HCT116 (cell line): ENCODE data around the gene TRDMT1. TPM values are rescaled to one million over a fixed set of nuclear protein-coding genes. Genes with fewer than 3 reads are reported as not detected.
A peak's percentile ranks its signal among the peaks of the same experiment; 100 is the strongest.

Experiments
- ATAC-seq: fragments of 200-7000 bp; cut with Tn5 transposase; 2 replicates; pipeline ENCODE4 v1.9.1; 2020; ENCODE audit warnings: mild to moderate bottlenecking, moderate library complexity
- BruUV-seq: library from RNA; stranded (reverse); fragments of 400-500 nt; replicated peaks from 2 replicates; lab custom pipeline; 2021; lab: Mats Ljungman, UMichigan
- CTCF ChIA-PET: fragments of 300-600 bp; sonication (Branson Sonifier 250); formaldehyde crosslinking; loops from one replicate; lab custom pipeline; 2021; ENCODE audit warnings: antibody characterized with exemption; lab: Charles Lee
- POLR2A ChIA-PET: fragments of 300-600, 350-600 bp; sonication (Branson Sonifier 250); formaldehyde crosslinking; loops from one replicate; lab custom pipeline; 2021; ENCODE audit warnings: antibody characterized with exemption; lab: Charles Lee
- RAD21 ChIA-PET, 2 experiments: fragments of 300-600 bp; sonication (Branson Sonifier 250); formaldehyde crosslinking; loops; one replicate each; lab custom pipeline; 2023; ENCODE audit warnings: low total read pairs in 2 of 2; ENCODE audit not compliant: uncharacterized antibody in 2 of 2, unreplicated experiment in 2 of 2, low non-redundant PET in 1 of 2; lab: Charles Lee
- DNase-seq: peaks from one replicate; pipeline ENCODE4 v3.0.0-alpha.2; 2010; ENCODE audit warnings: low read depth, low spot score
- H2AFZ ChIP-seq: fragments of 200-600 bp; shearing (Covaris generic), sonication (generic); 2 replicates; pipeline ENCODE4 v1.6.1; 2017; ENCODE audit warnings: low read depth, mixed run types, mixed read lengths, antibody characterized with exemption, low read length; ENCODE audit not compliant: poor library complexity, severe bottlenecking
- H3K27ac ChIP-seq: 2 replicates; pipeline ENCODE4 v1.5.1; 2012; ENCODE audit warnings: low read depth, low read length
- H3K27me3 ChIP-seq: fragments of 200-600 bp; sonication (generic); 2 replicates; pipeline ENCODE4 v1.6.1; 2016; ENCODE audit warnings: mixed run types, low read length, mixed read lengths; ENCODE audit not compliant: insufficient read depth
- H3K36me3 ChIP-seq, 2 experiments: fragments of 200-500 bp in 1 of 2; fragments of 200-600 bp in 1 of 2; sonication (Bioruptor generic) in 1 of 2; sonication (generic) in 1 of 2; 2 replicates each; pipeline versions ENCODE4 v1.5.1 to v1.6.1; 2014 to 2016; ENCODE audit warnings: low read length in 2 of 2, inconsistent platforms in 1 of 2, mixed read lengths in 1 of 2, mixed run types in 1 of 2; ENCODE audit not compliant: insufficient read depth in 2 of 2, control insufficient read depth in 1 of 2
- H3K4me1 ChIP-seq, 2 experiments: fragments of 200-600 bp in 1 of 2; sonication (generic) in 1 of 2; 2 replicates each; pipeline versions ENCODE4 v1.5.1 to v1.6.1; 2012 to 2017; ENCODE audit warnings: low read length in 2 of 2, inconsistent platforms in 1 of 2, mild to moderate bottlenecking in 1 of 2, mixed read lengths in 1 of 2, mixed run types in 1 of 2, moderate library complexity in 1 of 2; ENCODE audit not compliant: insufficient read depth in 2 of 2, control insufficient read depth in 1 of 2
- H3K4me2 ChIP-seq: fragments of 200-600 bp; sonication (generic); 2 replicates; pipeline ENCODE4 v1.6.1; 2017; ENCODE audit warnings: mixed run types, low read length, mixed read lengths
- H3K4me3 ChIP-seq, 2 experiments: fragments of 200-600 bp in 1 of 2; sonication (generic) in 1 of 2; replicated peaks in 1 of 2; 2 replicates each; pipeline ENCODE4 v1.5.1; 2011 to 2016; ENCODE audit warnings: low read length in 2 of 2, control low read depth in 1 of 2, low read depth in 1 of 2, mild to moderate bottlenecking in 1 of 2, mixed read lengths in 1 of 2, mixed run types in 1 of 2
- H3K79me2 ChIP-seq: fragments of 200-600 bp; sonication (generic); 2 replicates; pipeline ENCODE4 v1.6.1; 2017; ENCODE audit warnings: mild to moderate bottlenecking, mixed run types, low read length, moderate library complexity, mixed read lengths; ENCODE audit not compliant: insufficient read depth
- H3K9ac ChIP-seq: fragments of 200-600 bp; sonication (generic); 2 replicates; pipeline ENCODE4 v1.6.1; 2016; ENCODE audit warnings: low read length, mixed read lengths
- H3K9me2 ChIP-seq: fragments of 200-600 bp; sonication (generic), shearing (Covaris generic); 2 replicates; pipeline ENCODE4 v1.6.1; 2017; ENCODE audit warnings: mixed run types, mild to moderate bottlenecking, moderate library complexity; ENCODE audit not compliant: insufficient read depth
- H3K9me3 ChIP-seq, 2 experiments: fragments of 200-500 bp in 1 of 2; fragments of 200-600 bp in 1 of 2; sonication (Bioruptor generic) in 1 of 2; sonication (generic) in 1 of 2; 2 replicates each; pipeline ENCODE4 v1.6.1; 2014 to 2017; ENCODE audit warnings: low read length in 2 of 2, mixed read lengths in 2 of 2, inconsistent platforms in 1 of 2, low read depth in 1 of 2, mild to moderate bottlenecking in 1 of 2, mixed run types in 1 of 2, moderate library complexity in 1 of 2; ENCODE audit not compliant: control insufficient read depth in 1 of 2, insufficient read depth in 1 of 2
- H4K20me1 ChIP-seq: fragments of 200-600 bp; sonication (generic), shearing (Covaris generic); 2 replicates; pipeline ENCODE4 v1.6.1; 2017; ENCODE audit warnings: mixed run types, mild to moderate bottlenecking, moderate library complexity; ENCODE audit not compliant: insufficient read depth
- ATF3 ChIP-seq: IDR thresholded peaks from 2 replicates; pipeline ENCODE4 v1.6.1; 2012
- CBX3 ChIP-seq: IDR thresholded peaks from 2 replicates; pipeline ENCODE4 v1.6.1; 2012; ENCODE audit warnings: low read depth
- CEBPB ChIP-seq: IDR thresholded peaks from 2 replicates; pipeline ENCODE4 v1.6.1; 2012; ENCODE audit warnings: low read depth
- CTCF ChIP-seq, 3 experiments: fragments of 200-600 bp in 1 of 3; sonication (generic) in 1 of 3; IDR thresholded peaks in 2 of 3; conservative IDR thresholded peaks in 1 of 3; 2 replicates each; pipeline ENCODE4 v1.5.1; 2012 to 2017; ENCODE audit warnings: low read depth in 2 of 3, low read length in 2 of 3, antibody characterized with exemption in 1 of 3, borderline replicate concordance in 1 of 3, control low read depth in 1 of 3, mild to moderate bottlenecking in 1 of 3, mixed read lengths in 1 of 3, mixed run types in 1 of 3, moderate library complexity in 1 of 3; ENCODE audit not compliant: insufficient read depth in 1 of 3
- EGR1 ChIP-seq: IDR thresholded peaks from 2 replicates; pipeline ENCODE4 v1.6.1; 2012; ENCODE audit warnings: low read depth
- ELF1 ChIP-seq: IDR thresholded peaks from 2 replicates; pipeline ENCODE4 v1.6.1; 2012; ENCODE audit warnings: low read depth, borderline replicate concordance
- EZH2 ChIP-seq: fragments of 200-600 bp; sonication (generic); IDR thresholded peaks from 2 replicates; pipeline ENCODE4 v1.6.1; 2017; ENCODE audit warnings: antibody characterized with exemption, mixed run types
- EZH2phosphoT487 ChIP-seq: fragments of 200-600 bp; IDR thresholded peaks from 2 replicates; pipeline ENCODE4 v1.6.1; 2018; ENCODE audit warnings: antibody characterized with exemption, borderline replicate concordance
- JUND ChIP-seq: IDR thresholded peaks from 2 replicates; pipeline ENCODE4 v1.6.1; 2012
- MAX ChIP-seq: IDR thresholded peaks from 2 replicates; pipeline ENCODE4 v1.6.1; 2012
- POLR2A ChIP-seq: IDR thresholded peaks from 2 replicates; pipeline ENCODE4 v1.7.0; 2011; ENCODE audit warnings: borderline replicate concordance; ENCODE audit not compliant: insufficient read depth, insufficient read length; ENCODE audit errors: extremely low read depth
- POLR2AphosphoS5 ChIP-seq: IDR thresholded peaks from 2 replicates; pipeline ENCODE4 v1.6.1; 2011; ENCODE audit warnings: mild to moderate bottlenecking, low read depth, low read length, moderate library complexity
- RAD21 ChIP-seq: IDR thresholded peaks from 2 replicates; pipeline ENCODE4 v1.6.1; 2012; ENCODE audit warnings: low read depth, mild to moderate bottlenecking
- SIN3A ChIP-seq: IDR thresholded peaks from 2 replicates; pipeline ENCODE4 v1.6.1; 2012; ENCODE audit warnings: low read depth
- SP1 ChIP-seq: IDR thresholded peaks from 2 replicates; pipeline ENCODE4 v1.6.1; 2012; ENCODE audit warnings: low read depth
- TCF7L2 ChIP-seq: IDR thresholded peaks from 2 replicates; pipeline ENCODE4 v1.7.0; 2011; ENCODE audit warnings: borderline replicate concordance, inconsistent platforms; ENCODE audit not compliant: insufficient read depth, insufficient read length; ENCODE audit errors: extremely low read depth
- YY1 ChIP-seq: IDR thresholded peaks from 2 replicates; pipeline ENCODE4 v1.6.1; 2011; ENCODE audit warnings: low read length, low read depth, moderate library complexity, mild to moderate bottlenecking; ENCODE audit not compliant: insufficient replicate concordance; ENCODE audit errors: extremely low read depth
- ZBTB33 ChIP-seq: IDR thresholded peaks from 2 replicates; pipeline ENCODE4 v1.6.1; 2011; ENCODE audit warnings: mild to moderate bottlenecking, low read length, moderate library complexity; ENCODE audit not compliant: insufficient replicate concordance; ENCODE audit errors: extremely low read depth
- ZFX ChIP-seq: fragments of 450-650 bp; IDR thresholded peaks from 2 replicates; pipeline ENCODE4 v1.6.1; 2017
- intact Hi-C: fragments of 100-400 bp; cut with micrococcal nuclease; formaldehyde crosslinking; loops from 2 replicates; pipeline ENCODE4 v1.10.0; 2022
- total RNA-seq: library from RNA; stranded (reverse); gene quantifications from one replicate; pipeline ENCODE4 v1.2.1, GENCODE V29; 2021; ENCODE audit not compliant: unreplicated experiment

Gene TRDMT1
- total RNA-seq, 1 experiment from 2014 or later: 8.6 TPM

GRCh38 chr10:17232276-17232960 is 30.9 kb upstream of the TRDMT1 start (continued):
- TF ChIP-seq ATF3: no peak
- no peak for TF ChIP-seq TCF7L2

- Histone ChIP-seq H3K36me3 (no peaks in the 10 kb centered on the region), H3K9me2 (no peaks in the 10 kb centered on the region), H3K9me3 (no peaks in the 10 kb centered on the region), H2AFZ (peak overlapping the region; percentile 93), H3K4me1 (peaks cover 31 to 37% of the 10 kb centered on the region in 2 experiments), H3K4me3 (no peak overlapping the region), H3K4me2 (no peak overlapping the region), H3K79me2 (no peaks in the 10 kb centered on the region), H3K27ac (no peak overlapping the region), H4K20me1 (no peaks in the 10 kb centered on the region), H3K27me3 (peaks cover 13% of the 10 kb centered on the region), H3K9ac (no peak overlapping the region)
- DNase-seq (no peak), ATAC-seq (no peak)
- ChIA-PET POLR2A (interaction anchor here (5.0 kb wide), 1 partner anchor 340 kb away, joined by 25 read pairs; no protein-coding TSS in a partner anchor), CTCF (interaction anchor here (2.0 to 2.2 kb wide), 2 partner anchors 31 to 340 kb away, joined by 8 to 12 read pairs; partner anchors contain the start of gene TRDMT1), RAD21 (no interaction called here)
- BruUV-seq: no TSS peak
- intact Hi-C loops: loop anchor here (10.0 kb wide), 1 partner anchor 167 kb away; no protein-coding TSS in a partner anchor
- TF ChIP-seq RAD21 (no peak), ELF1 (no peak), EZH2 (no peak), SIN3A (no peak), CEBPB (no peak), ZFX (no peak), POLR2A (no peak), ZBTB33 (no peak), POLR2AphosphoS5 (no peak), SP1 (no peak), MAX (no peak), JUND (no peak), CTCF (IDR thresholded peaks at IDR 0.05 in 2 of 3, conservative IDR thresholded peaks at IDR 0.05 in 1 of 3; ENCODE audit: borderline replicate concordance in 1 of 3, insufficient read depth in 1 of 3, low read depth in 2 of 3, low read length in 2 of 3) (no peak), YY1 (no peak), EZH2phosphoT487 (no peak), CBX3 (no peak), EGR1 (no peak), ATF3 (no peak)
Measured at GRCh38 chr10:17231788-17232187, 30.3 kb upstream of the TRDMT1 start.
